Tibial artery (tissue), 4 donors: ENCODE results near the gene PRKCD.

Experiments
- DNase-seq, 2 donors: peaks; one replicate each; pipeline ENCODE4 v3.0.0-alpha.2; 2019
- H3K27ac ChIP-seq, 2 donors: fragments of 200-600 bp; sonication (generic) in 1 of 2; 1 replicate in 1 of 2; 2 replicates in 1 of 2; pipeline ENCODE4 v1.5.1; 2018 to 2019; ENCODE audit warnings: mild to moderate bottlenecking in 1 of 2
- H3K27me3 ChIP-seq, 2 donors: fragments of 200-600 bp; sonication (generic) in 1 of 2; one replicate each; pipeline versions ENCODE4 v1.5.1 to v1.6.0; 2016 to 2019
- H3K36me3 ChIP-seq, 3 donors: fragments of 200-600 bp; sonication (generic) in 2 of 3; one replicate each; pipeline ENCODE4 v1.5.1; 2016 to 2019; ENCODE audit warnings: mild to moderate bottlenecking in 2 of 3
- H3K4me1 ChIP-seq, 4 donors: fragments of 200-600 bp; sonication (generic) in 2 of 4; 1 replicate in 3 of 4; 2 replicates in 1 of 4; pipeline ENCODE4 v1.5.1; 2016 to 2019
- H3K4me3 ChIP-seq, 2 donors: fragments of 200-600 bp; sonication (generic) in 1 of 2; 1 replicate in 1 of 2; 2 replicates in 1 of 2; pipeline ENCODE4 v1.5.1; 2018 to 2019; ENCODE audit warnings: mild to moderate bottlenecking in 2 of 2
- H3K9me3 ChIP-seq, 3 donors: fragments of 200-600 bp; sonication (generic) in 1 of 3; one replicate each; pipeline ENCODE4 v1.5.1; 2016 to 2019
- CTCF ChIP-seq, 2 experiments: fragments of 200-600 bp in 1 of 2; fragments of 450-650 bp in 1 of 2; IDR thresholded peaks; one replicate each; pipeline ENCODE4 v1.5.1; 2017 to 2019; ENCODE audit warnings: antibody characterized with exemption in 2 of 2, mild to moderate bottlenecking in 1 of 2, moderate library complexity in 1 of 2
- intact Hi-C: fragments of 100-400 bp; cut with DNase I; formaldehyde crosslinking; loops from one replicate; pipeline ENCODE4 v1.15.0; 2023; ENCODE audit warnings: low total_unique reads

PRKCD gene

GRCh38 chr3:53182764-53183355 lies 21.9 kb downstream of the PRKCD start:
- Histone ChIP-seq H3K27me3 (no peaks in the 10 kb centered on the region), H3K4me1 (no peaks in the 10 kb centered on the region), H3K4me3 (no peak overlapping the region), H3K9me3 (no peaks in the 10 kb centered on the region), H3K36me3 (peaks cover 82 to 96% (median 89%) of the 10 kb centered on the region in 3 donors), H3K27ac (no peak overlapping the region)
- no peak for DNase-seq
- TF ChIP-seq CTCF (IDR thresholded peaks at IDR 0.05), result no peak
- intact Hi-C loops, result no loop called here

- Histone ChIP-seq H3K27ac (no peak overlapping the region), H3K4me1 (no peaks in the 10 kb centered on the region), H3K36me3 (peaks cover 78 to 96% (median 89%) of the 10 kb centered on the region in 3 donors), H3K9me3 (no peaks in the 10 kb centered on the region), H3K4me3 (no peak overlapping the region), H3K27me3 (no peaks in the 10 kb centered on the region)
- intact Hi-C loops, result no loop called here
- no peak for TF ChIP-seq CTCF (IDR thresholded peaks at IDR 0.05)
- no peak for DNase-seq
Measured at GRCh38 chr3:53183514-53183913, 22.5 kb downstream of the PRKCD start.

- no peaks in the 10 kb centered on the region for H3K9me3 ChIP-seq
- intact Hi-C loops, result no loop called here
- H3K27me3 ChIP-seq, result no peaks in the 10 kb centered on the region
- no peak overlapping the region for H3K4me3 ChIP-seq
- H3K27ac ChIP-seq, result no peak overlapping the region
- H3K4me1 ChIP-seq, result no peaks in the 10 kb centered on the region
- no peak for TF ChIP-seq CTCF (IDR thresholded peaks at IDR 0.05)
- H3K36me3 ChIP-seq, result peaks cover 80 to 96% (median 89%) of the 10 kb centered on the region in 3 donors
- DNase-seq, result no peak
Measured at GRCh38 chr3:53184701-53185100, 23.7 kb downstream of the PRKCD start.

GRCh38 chr3:53185761-53186465 lies 24.9 kb downstream of the PRKCD start:
- no peaks in the 10 kb centered on the region for H3K4me1 ChIP-seq
- DNase-seq, result no peak
- peaks cover 74 to 96% (median 89%) of the 10 kb centered on the region in 3 donors for H3K36me3 ChIP-seq
- TF ChIP-seq CTCF (IDR thresholded peaks at IDR 0.05), result no peak
- no peaks in the 10 kb centered on the region for H3K27me3 ChIP-seq
- H3K27ac ChIP-seq, result no peak overlapping the region
- intact Hi-C loops, result no loop called here
- no peak overlapping the region for H3K4me3 ChIP-seq
- no peaks in the 10 kb centered on the region for H3K9me3 ChIP-seq

- Histone ChIP-seq H3K27me3 (no peaks in the 10 kb centered on the region), H3K36me3 (peaks cover 66 to 96% (median 82%) of the 10 kb centered on the region in 3 donors), H3K4me1 (no peaks in the 10 kb centered on the region), H3K9me3 (no peaks in the 10 kb centered on the region), H3K27ac (no peak overlapping the region), H3K4me3 (no peak overlapping the region)
- intact Hi-C loops, result no loop called here
- no peak for DNase-seq
- TF ChIP-seq CTCF (IDR thresholded peaks at IDR 0.05), result no peak
Measured at GRCh38 chr3:53186726-53187125, 25.7 kb downstream of the PRKCD start.
